22Rv1 (cell line): ENCODE results near the gene SMIM28.

Source experiments
- CTCF ChIP-seq: fragments of 450-650 bp; IDR thresholded peaks from 2 replicates; pipeline ENCODE4 v1.5.1; 2017; ENCODE audit warnings: mild to moderate bottlenecking
- ZFX ChIP-seq: fragments of 450-650 bp; IDR thresholded peaks from 2 replicates; pipeline ENCODE4 v1.6.1; 2017; ENCODE audit warnings: antibody characterized with exemption, borderline replicate concordance

GRCh38 chr6:138346302-138347195 lies 31.2 kb upstream of the SMIM28 start:
- TF ChIP-seq CTCF: no peak
- no peak for TF ChIP-seq ZFX
